Measurements from ENCODE around the gene IL17RD.

IL17RD gene

DNA sequence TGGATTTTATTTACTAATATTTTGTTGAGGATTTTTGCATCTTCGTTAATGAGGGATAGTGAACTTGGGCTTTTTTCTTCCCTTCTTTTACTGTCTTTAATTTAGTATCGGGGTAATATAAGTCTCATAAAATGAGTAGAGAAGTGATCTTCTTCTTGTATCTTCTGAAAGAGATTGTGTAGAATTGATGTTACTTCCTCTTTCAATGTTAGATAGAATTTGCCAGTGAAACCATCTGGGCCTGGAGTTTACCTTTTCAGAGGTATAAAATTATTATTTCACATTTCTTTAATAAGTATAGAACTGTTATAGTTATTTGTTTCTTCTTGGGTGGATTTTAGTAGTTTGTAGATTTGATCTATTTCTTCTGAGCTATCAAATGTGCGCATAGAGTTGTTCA, 26.9 kb upstream of the IL17RD start:
- H4K91ac ChIP-seq (ENCODE audit: low read depth, low read length): no peak overlapping the region
- WGBS (ENCODE audit: extremely low coverage, insufficient coverage, insufficient read length): no CpG with 5 or more reads among the region's 3 CpGs

DNA sequence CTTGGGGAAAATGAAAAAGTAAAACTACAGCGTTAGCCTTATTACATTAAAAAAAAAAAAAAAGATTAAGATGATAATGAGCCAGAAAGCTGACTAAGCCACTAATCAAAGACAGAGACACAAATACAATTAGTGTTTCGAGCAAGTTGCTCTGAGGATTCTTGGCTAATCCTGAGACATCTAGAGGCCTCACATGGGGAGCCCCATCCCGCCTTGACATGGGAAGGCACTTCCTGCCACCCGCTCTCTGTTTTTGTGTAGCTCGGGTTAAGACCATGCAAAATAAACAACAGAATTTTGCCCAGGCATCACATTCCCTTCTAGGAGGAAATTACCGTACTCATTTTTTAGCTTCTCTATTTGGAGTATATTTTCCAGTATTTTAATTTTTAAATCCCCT, 19.4 kb upstream of the IL17RD start:
- WGBS (ENCODE audit: extremely low coverage, insufficient coverage, insufficient read length): no CpG with 5 or more reads among the region's 6 CpGs
- Histone ChIP-seq H2BK5ac (ENCODE audit: low read depth, low read length, poor library complexity) (no peak overlapping the region), H3K36me3 (ENCODE audit: control insufficient read depth in 1 of 2, insufficient read depth in 2 of 2, low read length in 2 of 2) (no peaks in the 10 kb centered on the region), H3K27me3 (ENCODE audit: insufficient read depth, low read length) (no peaks in the 10 kb centered on the region), H2BK120ac (ENCODE audit: insufficient read depth, low read length, poor library complexity) (no peak overlapping the region), H2AFZ (ENCODE audit: insufficient read depth, low read length, poor library complexity) (no peak overlapping the region), H3K79me1 (ENCODE audit: low read length) (no peaks in the 10 kb centered on the region), H3K18ac (ENCODE audit: low read length) (no peak overlapping the region), H2BK12ac (ENCODE audit: low read length) (no peak overlapping the region), H3K27ac (ENCODE audit: low read depth, low read length) (no peak overlapping the region), H3K4me3 (ENCODE audit: low read depth, low read length) (no peak overlapping the region), H3K23ac (ENCODE audit: low read length) (no peak overlapping the region), H3K9me3 (ENCODE audit: insufficient read depth, low read depth, low read length) (no peaks in the 10 kb centered on the region), H4K12ac (ENCODE audit: low read depth, low read length) (no peak overlapping the region), H3K79me2 (ENCODE audit: control insufficient read depth, insufficient read depth, low read length, poor library complexity) (no peaks in the 10 kb centered on the region), H3K14ac (ENCODE audit: low read length) (no peak overlapping the region), H3K9ac (ENCODE audit: low read length) (no peak overlapping the region), H4K91ac (ENCODE audit: low read depth, low read length) (no peak overlapping the region), H2AK5ac (ENCODE audit: low read length) (no peak overlapping the region), H4K8ac (ENCODE audit: low read depth, low read length) (no peak overlapping the region), H3K4me2 (ENCODE audit: low read length) (no peak overlapping the region), H3K4ac (ENCODE audit: low read depth, low read length) (no peak overlapping the region), H3K4me1 (ENCODE audit: control insufficient read depth in 1 of 2, insufficient read depth in 2 of 2, low read length in 2 of 2) (no peaks in the 10 kb centered on the region)
- DNase-seq: no peak

More for the DNA sequence above, 26.9 kb upstream of the IL17RD start:
- no peak overlapping the region for H4K12ac ChIP-seq (ENCODE audit: low read depth, low read length)
- no peak overlapping the region for H2AFZ ChIP-seq (ENCODE audit: insufficient read depth, low read length, poor library complexity)
- H3K9ac ChIP-seq (ENCODE audit: low read length): no peak overlapping the region
- H3K4me1 ChIP-seq (ENCODE audit: control insufficient read depth in 1 of 2, insufficient read depth in 2 of 2, low read length in 2 of 2): no peaks in the 10 kb centered on the region
- H3K36me3 ChIP-seq (ENCODE audit: control insufficient read depth in 1 of 2, insufficient read depth in 2 of 2, low read length in 2 of 2): no peaks in the 10 kb centered on the region
- H2BK5ac ChIP-seq (ENCODE audit: low read depth, low read length, poor library complexity): no peak overlapping the region
- no peak for DNase-seq
- H3K9me3 ChIP-seq (ENCODE audit: insufficient read depth, low read depth, low read length): no peaks in the 10 kb centered on the region
- H3K79me2 ChIP-seq (ENCODE audit: control insufficient read depth, insufficient read depth, low read length, poor library complexity): no peaks in the 10 kb centered on the region
- no peak overlapping the region for H3K4me3 ChIP-seq (ENCODE audit: low read depth, low read length)
- H3K27me3 ChIP-seq (ENCODE audit: insufficient read depth, low read length): no peaks in the 10 kb centered on the region
- no peak overlapping the region for H3K14ac ChIP-seq (ENCODE audit: low read length)
- H4K8ac ChIP-seq (ENCODE audit: low read depth, low read length): no peak overlapping the region
- no peak overlapping the region for H3K23ac ChIP-seq (ENCODE audit: low read length)
- no peak overlapping the region for H2BK12ac ChIP-seq (ENCODE audit: low read length)
- H3K4me2 ChIP-seq (ENCODE audit: low read length): no peak overlapping the region
- H3K18ac ChIP-seq (ENCODE audit: low read length): no peak overlapping the region
- H3K79me1 ChIP-seq (ENCODE audit: low read length): peaks cover under 1% of the 10 kb centered on the region
- H3K4ac ChIP-seq (ENCODE audit: low read depth, low read length): no peak overlapping the region
- no peak overlapping the region for H2BK120ac ChIP-seq (ENCODE audit: insufficient read depth, low read length, poor library complexity)
- no peak overlapping the region for H2AK5ac ChIP-seq (ENCODE audit: low read length)
- H3K27ac ChIP-seq (ENCODE audit: low read depth, low read length): no peak overlapping the region

DNA sequence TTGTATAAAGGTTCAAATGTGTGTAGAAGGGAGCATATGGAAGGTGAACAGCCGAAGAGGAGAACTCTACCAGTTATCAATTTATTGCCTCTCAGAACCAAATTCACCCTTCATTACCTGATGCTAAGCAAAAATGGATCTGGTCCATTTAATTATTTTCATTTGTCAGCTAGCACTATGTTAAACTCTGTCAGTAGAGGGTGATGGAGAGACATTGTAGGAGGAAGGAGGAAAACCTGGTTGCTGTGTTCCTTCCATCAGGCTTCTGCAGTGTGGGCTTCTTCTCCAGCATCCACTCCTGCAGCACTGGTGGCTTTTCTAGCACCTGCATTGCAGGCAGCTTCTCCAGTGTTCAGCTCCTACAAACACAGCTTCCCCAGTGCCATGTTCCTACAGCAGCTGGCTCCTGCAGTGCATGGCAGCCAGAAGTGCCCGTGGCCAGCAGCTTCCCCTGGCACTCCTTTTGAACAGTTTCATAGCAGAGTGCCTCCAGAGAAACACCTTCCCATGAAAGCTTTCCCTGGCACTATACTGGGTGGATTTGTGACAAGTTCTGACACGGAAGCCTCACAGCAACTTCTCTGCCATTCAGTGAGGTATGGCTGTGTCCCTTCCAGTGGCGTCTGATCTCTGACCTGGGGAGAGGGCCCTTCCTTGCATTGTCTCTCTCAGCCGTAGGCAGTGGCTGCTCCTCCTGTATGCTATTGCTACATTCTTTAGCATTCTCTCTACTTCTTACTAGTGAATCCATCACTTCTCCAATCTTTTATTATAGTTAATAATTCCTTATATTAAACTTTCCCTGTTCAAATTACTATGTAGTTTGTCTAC, 14.6 kb upstream of the IL17RD start:
- no peaks in the 10 kb centered on the region for H3K36me3 ChIP-seq (ENCODE audit: control insufficient read depth in 1 of 2, insufficient read depth in 2 of 2, low read length in 2 of 2)
- no peak overlapping the region for H3K14ac ChIP-seq (ENCODE audit: low read length)
- H4K12ac ChIP-seq (ENCODE audit: low read depth, low read length): no peak overlapping the region
- no peak overlapping the region for H3K9ac ChIP-seq (ENCODE audit: low read length)
- H3K4me1 ChIP-seq (ENCODE audit: control insufficient read depth in 1 of 2, insufficient read depth in 2 of 2, low read length in 2 of 2): no peaks in the 10 kb centered on the region
- no peak overlapping the region for H2BK120ac ChIP-seq (ENCODE audit: insufficient read depth, low read length, poor library complexity)
- no peak overlapping the region for H4K8ac ChIP-seq (ENCODE audit: low read depth, low read length)
- H3K4ac ChIP-seq (ENCODE audit: low read depth, low read length): no peak overlapping the region
- WGBS (ENCODE audit: extremely low coverage, insufficient coverage, insufficient read length): 100% methylated on average over 1 of the region's 5 CpGs
- no peak overlapping the region for H2BK5ac ChIP-seq (ENCODE audit: low read depth, low read length, poor library complexity)
- DNase-seq: no peak
- H3K27ac ChIP-seq (ENCODE audit: low read depth, low read length): no peak overlapping the region
- no peak overlapping the region for H2AFZ ChIP-seq (ENCODE audit: insufficient read depth, low read length, poor library complexity)
- H4K91ac ChIP-seq (ENCODE audit: low read depth, low read length): no peak overlapping the region
- H2AK5ac ChIP-seq (ENCODE audit: low read length): no peak overlapping the region
- no peak overlapping the region for H3K18ac ChIP-seq (ENCODE audit: low read length)
- no peak overlapping the region for H3K4me3 ChIP-seq (ENCODE audit: low read depth, low read length)
- no peak overlapping the region for H3K4me2 ChIP-seq (ENCODE audit: low read length)
- no peak overlapping the region for H2BK12ac ChIP-seq (ENCODE audit: low read length)
- H3K79me1 ChIP-seq (ENCODE audit: low read length): no peaks in the 10 kb centered on the region
- no peaks in the 10 kb centered on the region for H3K27me3 ChIP-seq (ENCODE audit: insufficient read depth, low read length)
- no peak overlapping the region for H3K23ac ChIP-seq (ENCODE audit: low read length)
- H3K9me3 ChIP-seq (ENCODE audit: insufficient read depth, low read depth, low read length): no peaks in the 10 kb centered on the region
- H3K79me2 ChIP-seq (ENCODE audit: control insufficient read depth, insufficient read depth, low read length, poor library complexity): no peaks in the 10 kb centered on the region

DNA sequence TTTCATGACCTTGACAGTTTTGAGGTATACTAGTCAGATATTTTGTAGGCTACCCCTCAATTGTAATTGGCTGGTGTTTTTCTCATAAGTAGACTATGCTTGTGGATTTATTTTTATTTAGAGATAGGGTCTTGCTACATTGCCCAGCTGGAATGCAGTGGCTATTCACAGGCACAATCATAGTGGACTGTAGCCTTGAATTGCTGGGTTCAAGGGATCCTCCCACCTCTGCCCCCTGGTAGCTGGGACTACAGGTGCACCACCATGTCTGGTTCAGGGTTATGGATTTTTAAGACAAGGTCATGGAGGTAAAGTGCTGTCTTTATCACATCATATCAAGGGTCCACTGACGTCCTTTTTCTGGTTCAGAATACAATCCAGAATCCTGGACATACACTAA, 10.9 kb upstream of the IL17RD start:
- H3K9me3 ChIP-seq (ENCODE audit: insufficient read depth, low read depth, low read length): peaks cover under 1% of the 10 kb centered on the region
- no peaks in the 10 kb centered on the region for H3K27me3 ChIP-seq (ENCODE audit: insufficient read depth, low read length)
- H3K36me3 ChIP-seq (ENCODE audit: control insufficient read depth in 1 of 2, insufficient read depth in 2 of 2, low read length in 2 of 2): no peaks in the 10 kb centered on the region
- no peaks in the 10 kb centered on the region for H3K4me1 ChIP-seq (ENCODE audit: control insufficient read depth in 1 of 2, insufficient read depth in 2 of 2, low read length in 2 of 2)
- H2AFZ ChIP-seq (ENCODE audit: insufficient read depth, low read length, poor library complexity): no peak overlapping the region
- no peak overlapping the region for H3K4me3 ChIP-seq (ENCODE audit: low read depth, low read length)
- H4K12ac ChIP-seq (ENCODE audit: low read depth, low read length): no peak overlapping the region
- H4K8ac ChIP-seq (ENCODE audit: low read depth, low read length): no peak overlapping the region
- H3K23ac ChIP-seq (ENCODE audit: low read length): no peak overlapping the region
- no peaks in the 10 kb centered on the region for H3K79me1 ChIP-seq (ENCODE audit: low read length)
- WGBS (ENCODE audit: extremely low coverage, insufficient coverage, insufficient read length): no CpG with 5 or more reads among the region's 1 CpG
- no peak overlapping the region for H3K27ac ChIP-seq (ENCODE audit: low read depth, low read length)
- no peak overlapping the region for H3K4me2 ChIP-seq (ENCODE audit: low read length)
- no peak overlapping the region for H3K18ac ChIP-seq (ENCODE audit: low read length)
- H3K4ac ChIP-seq (ENCODE audit: low read depth, low read length): no peak overlapping the region
- H2BK12ac ChIP-seq (ENCODE audit: low read length): no peak overlapping the region
- no peak overlapping the region for H2BK5ac ChIP-seq (ENCODE audit: low read depth, low read length, poor library complexity)
- no peak overlapping the region for H2BK120ac ChIP-seq (ENCODE audit: insufficient read depth, low read length, poor library complexity)
- no peaks in the 10 kb centered on the region for H3K79me2 ChIP-seq (ENCODE audit: control insufficient read depth, insufficient read depth, low read length, poor library complexity)
- H3K9ac ChIP-seq (ENCODE audit: low read length): no peak overlapping the region
- no peak overlapping the region for H2AK5ac ChIP-seq (ENCODE audit: low read length)
- no peak for DNase-seq
- no peak overlapping the region for H4K91ac ChIP-seq (ENCODE audit: low read depth, low read length)
- no peak overlapping the region for H3K14ac ChIP-seq (ENCODE audit: low read length)

Data from trophoblast cell (in vitro differentiated cells and primary cell).